ENCODE data around the gene PRKCE. TPM values are rescaled to one million over a fixed set of nuclear protein-coding genes. Genes with fewer than 3 reads are reported as not detected.

Gene PRKCE
- total and polyA plus RNA-seq, 2 experiments from 2014 or later = 0.94 to 1.2 TPM

DNA sequence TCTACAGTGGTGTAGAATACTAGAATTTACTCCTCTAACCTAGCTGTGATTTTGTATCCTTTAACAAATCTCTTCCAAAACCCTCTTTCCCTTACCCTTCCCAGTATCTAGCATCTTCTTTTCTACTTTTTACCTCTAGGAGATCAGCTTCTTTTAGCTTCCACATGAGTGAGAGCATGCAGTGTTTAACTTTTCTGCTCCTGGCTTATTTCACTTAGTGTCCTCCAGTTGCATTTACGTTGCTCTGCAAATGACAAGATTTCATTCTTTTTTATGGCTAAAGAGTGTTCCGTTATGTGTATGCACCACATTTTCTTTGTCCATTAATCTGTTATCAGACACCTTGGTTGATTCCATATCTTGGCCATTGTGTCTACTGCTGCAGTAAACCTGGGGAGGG, 228.5 kb downstream of the PRKCE start:
- H3K4me1 Mint-ChIP-seq = no peaks in the 10 kb centered on the region
- ATAC-seq (no peak), DNase-seq (ENCODE audit: low spot score) (no peak)
- peaks cover 1% of the 10 kb centered on the region for H3K27me3 Mint-ChIP-seq (ENCODE audit: insufficient read depth, low read depth, poor library complexity)
- H4K20me1 ChIP-seq (replicated peaks; ENCODE audit: insufficient read depth) = no peaks in the 10 kb centered on the region
- H3K4me1 ChIP-seq (ENCODE audit: insufficient read depth) = no peaks in the 10 kb centered on the region
- H3K36me3 ChIP-seq (ENCODE audit: insufficient read depth) = 0 out of 2 replicates have a peak, but pooled peaks cover 6% of the 10 kb centered on the region
- peaks cover 5% of the 10 kb centered on the region; the same call in 1 of the 3 replicates for H3K36me3 Mint-ChIP-seq (ENCODE audit: low read depth)
- H3K4me2 ChIP-seq = no peak overlapping the region
- no peaks in the 10 kb centered on the region for H3F3A ChIP-seq (replicated peaks; ENCODE audit: low read depth)
- no peaks in the 10 kb centered on the region for H3K27me3 ChIP-seq (ENCODE audit: insufficient read depth)
- H3K9me2 ChIP-seq (ENCODE audit: insufficient read depth) = peaks cover 6% of the 10 kb centered on the region; the same call in 1 of the 2 replicates
- H3K27ac ChIP-seq (ENCODE audit: low read depth) = no peak overlapping the region
- H3K4me3 ChIP-seq = no peak overlapping the region
- H3K4me3 Mint-ChIP-seq = no peak overlapping the region
- H3K9me3 Mint-ChIP-seq = peaks cover 26% of the 10 kb centered on the region
- no peak overlapping the region for H3K27ac Mint-ChIP-seq
- H3K79me2 ChIP-seq (replicated peaks; ENCODE audit: insufficient read depth) = no peaks in the 10 kb centered on the region
- TF ChIP-seq EZH2phosphoT487 (IDR thresholded peaks at IDR 0.05; ENCODE audit: unreplicated experiment) (no peak), JUNB (IDR thresholded peaks at IDR 0.05; ENCODE audit: unreplicated experiment) (no peak), ZNF114 (CRISPR knock-in tag; IDR thresholded peaks at IDR 0.05) (no peak), STAT1 (IDR thresholded peaks at IDR 0.05; ENCODE audit: unreplicated experiment) (no peak), NANOG (IDR thresholded peaks at IDR 0.05; ENCODE audit: borderline replicate concordance) (no peak), EZH2 (IDR thresholded peaks at IDR 0.05; ENCODE audit: low read depth, unreplicated experiment) (no peak), POLR2AphosphoS5 (IDR thresholded peaks at IDR 0.05; ENCODE audit: low read depth) (no peak), ZNF331 (CRISPR knock-in tag; IDR thresholded peaks at IDR 0.05; ENCODE audit: low read depth) (no peak), CREB1 (CRISPR knock-in tag; IDR thresholded peaks at IDR 0.05; ENCODE audit: low read depth) (no peak)
- TF ChIP-seq, protein P1, sequence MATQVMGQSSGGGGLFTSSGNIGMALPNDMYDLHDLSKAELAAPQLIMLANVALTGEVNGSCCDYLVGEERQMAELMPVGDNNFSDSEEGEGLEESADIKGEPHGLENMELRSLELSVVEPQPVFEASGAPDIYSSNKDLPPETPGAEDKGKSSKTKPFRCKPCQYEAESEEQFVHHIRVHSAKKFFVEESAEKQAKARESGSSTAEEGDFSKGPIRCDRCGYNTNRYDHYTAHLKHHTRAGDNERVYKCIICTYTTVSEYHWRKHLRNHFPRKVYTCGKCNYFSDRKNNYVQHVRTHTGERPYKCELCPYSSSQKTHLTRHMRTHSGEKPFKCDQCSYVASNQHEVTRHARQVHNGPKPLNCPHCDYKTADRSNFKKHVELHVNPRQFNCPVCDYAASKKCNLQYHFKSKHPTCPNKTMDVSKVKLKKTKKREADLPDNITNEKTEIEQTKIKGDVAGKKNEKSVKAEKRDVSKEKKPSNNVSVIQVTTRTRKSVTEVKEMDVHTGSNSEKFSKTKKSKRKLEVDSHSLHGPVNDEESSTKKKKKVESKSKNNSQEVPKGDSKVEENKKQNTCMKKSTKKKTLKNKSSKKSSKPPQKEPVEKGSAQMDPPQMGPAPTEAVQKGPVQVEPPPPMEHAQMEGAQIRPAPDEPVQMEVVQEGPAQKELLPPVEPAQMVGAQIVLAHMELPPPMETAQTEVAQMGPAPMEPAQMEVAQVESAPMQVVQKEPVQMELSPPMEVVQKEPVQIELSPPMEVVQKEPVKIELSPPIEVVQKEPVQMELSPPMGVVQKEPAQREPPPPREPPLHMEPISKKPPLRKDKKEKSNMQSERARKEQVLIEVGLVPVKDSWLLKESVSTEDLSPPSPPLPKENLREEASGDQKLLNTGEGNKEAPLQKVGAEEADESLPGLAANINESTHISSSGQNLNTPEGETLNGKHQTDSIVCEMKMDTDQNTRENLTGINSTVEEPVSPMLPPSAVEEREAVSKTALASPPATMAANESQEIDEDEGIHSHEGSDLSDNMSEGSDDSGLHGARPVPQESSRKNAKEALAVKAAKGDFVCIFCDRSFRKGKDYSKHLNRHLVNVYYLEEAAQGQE (IDR thresholded peaks at IDR 0.05; ENCODE audit: unreplicated experiment) = no peak
- TF ChIP-seq, protein P2, sequence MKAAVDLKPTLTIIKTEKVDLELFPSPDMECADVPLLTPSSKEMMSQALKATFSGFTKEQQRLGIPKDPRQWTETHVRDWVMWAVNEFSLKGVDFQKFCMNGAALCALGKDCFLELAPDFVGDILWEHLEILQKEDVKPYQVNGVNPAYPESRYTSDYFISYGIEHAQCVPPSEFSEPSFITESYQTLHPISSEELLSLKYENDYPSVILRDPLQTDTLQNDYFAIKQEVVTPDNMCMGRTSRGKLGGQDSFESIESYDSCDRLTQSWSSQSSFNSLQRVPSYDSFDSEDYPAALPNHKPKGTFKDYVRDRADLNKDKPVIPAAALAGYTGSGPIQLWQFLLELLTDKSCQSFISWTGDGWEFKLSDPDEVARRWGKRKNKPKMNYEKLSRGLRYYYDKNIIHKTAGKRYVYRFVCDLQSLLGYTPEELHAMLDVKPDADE (IDR thresholded peaks at IDR 0.05) = no peak
- no peak overlapping the region for H2AFZ ChIP-seq

DNA sequence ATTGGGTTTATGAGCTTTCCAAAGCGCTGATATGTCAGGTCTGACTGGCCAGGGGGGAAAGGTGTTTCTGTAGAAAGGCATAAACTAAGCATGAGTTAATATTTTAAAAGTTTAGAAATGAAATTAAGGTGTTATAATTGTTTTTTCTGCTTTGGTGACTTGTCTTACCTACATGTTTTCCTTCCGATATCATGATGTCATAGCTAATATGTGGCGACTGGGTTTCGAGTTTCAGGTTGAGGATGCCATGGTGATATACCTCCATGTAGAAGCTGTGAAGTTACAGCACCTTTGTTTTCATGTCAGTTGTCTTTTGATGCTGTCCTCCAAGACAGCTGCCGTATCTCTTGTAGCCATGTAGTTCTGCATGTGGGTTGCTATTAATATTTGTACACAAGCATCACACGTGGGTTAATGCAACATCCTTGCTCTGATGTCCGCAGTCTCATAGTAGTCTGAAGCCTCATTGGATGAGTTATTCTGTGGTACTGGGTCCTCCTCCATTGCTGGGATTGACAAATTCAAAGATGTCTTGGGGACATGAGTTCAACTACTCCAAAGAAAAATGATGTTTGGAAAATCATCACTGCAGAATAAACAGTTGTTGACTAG, 230.6 kb downstream of the PRKCE start:
- Histone ChIP-seq H3K4me3 (no peak overlapping the region), H3F3A (replicated peaks; ENCODE audit: low read depth) (no peaks in the 10 kb centered on the region), H4K20me1 (replicated peaks; ENCODE audit: insufficient read depth) (no peaks in the 10 kb centered on the region), H3K36me3 (ENCODE audit: insufficient read depth) (no peaks in the 10 kb centered on the region), H2AFZ (no peak overlapping the region), H3K4me1 (ENCODE audit: insufficient read depth) (no peaks in the 10 kb centered on the region), H3K4me2 (no peak overlapping the region), H3K27ac (ENCODE audit: low read depth) (no peak overlapping the region), H3K79me2 (replicated peaks; ENCODE audit: insufficient read depth) (no peaks in the 10 kb centered on the region), H3K27me3 (ENCODE audit: insufficient read depth) (no peaks in the 10 kb centered on the region), H3K9me2 (ENCODE audit: insufficient read depth) (peaks cover 6% of the 10 kb centered on the region)
- DNase-seq (ENCODE audit: low spot score) (no peak), ATAC-seq (no peak)
- H3K4me3 Mint-ChIP-seq = no peak overlapping the region
- peaks cover 16% of the 10 kb centered on the region; the same call in 2 of the 3 replicates for H3K9me3 Mint-ChIP-seq
- no peak overlapping the region for H3K27ac Mint-ChIP-seq
- peaks cover 2% of the 10 kb centered on the region for H3K27me3 Mint-ChIP-seq (ENCODE audit: insufficient read depth, low read depth, poor library complexity)
- no peaks in the 10 kb centered on the region for H3K4me1 Mint-ChIP-seq
- H3K36me3 Mint-ChIP-seq (ENCODE audit: low read depth) = peaks cover 2% of the 10 kb centered on the region; the same call in 1 of the 3 replicates
- TF ChIP-seq STAT1 (IDR thresholded peaks at IDR 0.05; ENCODE audit: unreplicated experiment) = no peak
- no peak for TF ChIP-seq EZH2 (IDR thresholded peaks at IDR 0.05; ENCODE audit: low read depth, unreplicated experiment)
